OCI-LY7 (cell line): ENCODE results near the gene MAPK11.

Source experiments
- EZH2phosphoT487 ChIP-seq: fragments of 200-600 bp; sonication (generic); IDR thresholded peaks from 2 replicates; pipeline ENCODE4 v1.6.1; 2018; ENCODE audit warnings: low read depth, borderline replicate concordance, mild to moderate bottlenecking, mixed run types, antibody characterized with exemption, low read length, moderate library complexity, mixed read lengths
- TF ChIP-seq, protein P1 (sequence below): fragments of 200-600 bp; sonication (generic); conservative IDR thresholded peaks from 2 replicates; pipeline ENCODE4 v1.5.1; 2014; ENCODE audit warnings: mild to moderate bottlenecking, antibody characterized with exemption, low read length, moderate library complexity, mixed read lengths

- no peak for TF ChIP-seq EZH2phosphoT487
- TF ChIP-seq, protein P1, sequence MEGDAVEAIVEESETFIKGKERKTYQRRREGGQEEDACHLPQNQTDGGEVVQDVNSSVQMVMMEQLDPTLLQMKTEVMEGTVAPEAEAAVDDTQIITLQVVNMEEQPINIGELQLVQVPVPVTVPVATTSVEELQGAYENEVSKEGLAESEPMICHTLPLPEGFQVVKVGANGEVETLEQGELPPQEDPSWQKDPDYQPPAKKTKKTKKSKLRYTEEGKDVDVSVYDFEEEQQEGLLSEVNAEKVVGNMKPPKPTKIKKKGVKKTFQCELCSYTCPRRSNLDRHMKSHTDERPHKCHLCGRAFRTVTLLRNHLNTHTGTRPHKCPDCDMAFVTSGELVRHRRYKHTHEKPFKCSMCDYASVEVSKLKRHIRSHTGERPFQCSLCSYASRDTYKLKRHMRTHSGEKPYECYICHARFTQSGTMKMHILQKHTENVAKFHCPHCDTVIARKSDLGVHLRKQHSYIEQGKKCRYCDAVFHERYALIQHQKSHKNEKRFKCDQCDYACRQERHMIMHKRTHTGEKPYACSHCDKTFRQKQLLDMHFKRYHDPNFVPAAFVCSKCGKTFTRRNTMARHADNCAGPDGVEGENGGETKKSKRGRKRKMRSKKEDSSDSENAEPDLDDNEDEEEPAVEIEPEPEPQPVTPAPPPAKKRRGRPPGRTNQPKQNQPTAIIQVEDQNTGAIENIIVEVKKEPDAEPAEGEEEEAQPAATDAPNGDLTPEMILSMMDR, result no peak
Observed at GRCh38 chr22:50226063-50226874, 43.9 kb downstream of the MAPK11 start.
